Astrocyte of the cerebellum (primary cell): ENCODE data around the gene MLLT11.

ENCODE experiments used
- DNase-seq: peaks from one replicate; pipeline ENCODE4 v3.0.0-alpha.2; 2011; ENCODE audit warnings: low read depth
- H3K4me3 ChIP-seq: 2 replicates; pipeline ENCODE4 v1.5.1; 2011; ENCODE audit warnings: mild to moderate bottlenecking, low read depth, low read length, moderate library complexity
- in situ Hi-C: cut with HindIII; loops from 2 replicates; pipeline ENCODE4 v1.10.0; 2017; ENCODE audit warnings: low sequenced_read_pairs
- TF ChIP-seq, protein P1 (sequence below): IDR thresholded peaks from 2 replicates; pipeline ENCODE4 v1.5.1; 2012; ENCODE audit warnings: low read length, low read depth, moderate library complexity, mild to moderate bottlenecking; ENCODE audit errors: missing control alignments

Gene MLLT11

DNA sequence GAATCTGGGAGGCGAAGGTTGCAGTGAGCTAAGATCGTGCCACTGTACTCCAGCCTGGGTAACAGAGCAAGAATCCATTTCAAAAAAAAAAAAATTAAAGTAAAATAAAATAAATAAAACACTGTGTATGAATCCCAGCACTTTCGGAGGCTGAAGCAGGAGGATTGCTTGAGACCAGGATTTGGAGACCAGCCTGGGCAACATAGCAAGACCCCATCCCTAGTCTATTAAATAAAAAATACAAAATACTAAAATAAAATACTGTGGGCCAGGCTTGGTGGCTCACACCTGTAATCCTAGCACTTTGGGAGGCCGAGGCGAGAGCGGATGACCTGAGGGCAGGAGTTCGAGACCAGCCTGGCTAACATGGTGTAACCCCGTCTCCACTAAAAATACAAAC is 28.0 kb upstream of the MLLT11 start:
- TF ChIP-seq, protein P1, sequence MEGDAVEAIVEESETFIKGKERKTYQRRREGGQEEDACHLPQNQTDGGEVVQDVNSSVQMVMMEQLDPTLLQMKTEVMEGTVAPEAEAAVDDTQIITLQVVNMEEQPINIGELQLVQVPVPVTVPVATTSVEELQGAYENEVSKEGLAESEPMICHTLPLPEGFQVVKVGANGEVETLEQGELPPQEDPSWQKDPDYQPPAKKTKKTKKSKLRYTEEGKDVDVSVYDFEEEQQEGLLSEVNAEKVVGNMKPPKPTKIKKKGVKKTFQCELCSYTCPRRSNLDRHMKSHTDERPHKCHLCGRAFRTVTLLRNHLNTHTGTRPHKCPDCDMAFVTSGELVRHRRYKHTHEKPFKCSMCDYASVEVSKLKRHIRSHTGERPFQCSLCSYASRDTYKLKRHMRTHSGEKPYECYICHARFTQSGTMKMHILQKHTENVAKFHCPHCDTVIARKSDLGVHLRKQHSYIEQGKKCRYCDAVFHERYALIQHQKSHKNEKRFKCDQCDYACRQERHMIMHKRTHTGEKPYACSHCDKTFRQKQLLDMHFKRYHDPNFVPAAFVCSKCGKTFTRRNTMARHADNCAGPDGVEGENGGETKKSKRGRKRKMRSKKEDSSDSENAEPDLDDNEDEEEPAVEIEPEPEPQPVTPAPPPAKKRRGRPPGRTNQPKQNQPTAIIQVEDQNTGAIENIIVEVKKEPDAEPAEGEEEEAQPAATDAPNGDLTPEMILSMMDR, result no peak
- in situ Hi-C loops, result no loop called here

DNA sequence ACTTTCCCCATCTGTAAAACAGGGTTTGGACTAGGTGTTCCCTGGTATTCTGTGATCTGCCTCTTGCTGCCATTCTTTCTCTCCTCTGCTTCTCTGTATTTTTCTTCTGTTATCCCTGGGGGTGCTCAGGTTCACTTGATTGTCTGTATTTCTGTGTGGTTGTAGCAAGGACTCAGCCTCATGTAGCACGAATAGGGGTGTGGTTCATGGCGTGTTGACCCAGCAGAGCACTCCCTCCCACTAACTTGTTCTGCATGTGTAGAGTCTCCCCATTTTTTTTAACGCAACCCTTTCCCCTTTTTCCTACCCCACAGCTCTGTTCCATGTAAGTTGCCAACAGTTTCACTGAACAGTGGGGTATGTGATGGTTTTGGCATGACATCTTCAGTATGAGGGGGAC is 25.0 kb upstream of the MLLT11 start:
- in situ Hi-C loops, result no loop called here
- TF ChIP-seq, protein P1, result no peak
- DNase-seq, result no peak
- H3K4me3 ChIP-seq, result no peak overlapping the region

More for the DNA sequence above, 28.0 kb upstream of the MLLT11 start:
- H3K4me3 ChIP-seq, result no peak overlapping the region
- DNase-seq, result no peak

DNA sequence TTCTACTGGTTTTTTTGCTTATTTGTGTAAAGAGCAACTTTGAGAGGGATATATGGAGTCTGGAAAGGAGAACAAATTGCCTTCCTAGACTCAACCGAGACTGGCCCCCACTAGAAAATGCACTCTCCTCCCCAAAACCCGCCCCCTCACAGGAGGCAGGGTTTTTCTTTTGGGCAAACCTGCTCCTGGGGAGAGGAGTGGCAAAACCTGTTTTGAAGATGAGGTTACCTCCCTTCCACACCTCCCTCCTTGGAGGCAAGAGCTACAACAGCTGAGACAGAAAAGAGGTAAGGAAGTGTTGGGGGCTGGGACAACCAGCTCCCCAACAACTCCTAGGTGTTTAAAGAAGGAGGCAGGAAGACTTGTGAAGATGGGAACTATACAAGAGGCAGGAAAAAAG is 23.8 kb upstream of the MLLT11 start, which contains the start of gene BNIPL:
BNIPL (plus strand) TSS at position 231 of the 400 bp plus-strand sequence; CDS start at position 371, 140 bp downstream.
- in situ Hi-C loops, result no loop called here
- TF ChIP-seq, protein P1, result no peak
- no peak within 1 kb of the TSS for H3K4me3 ChIP-seq
- DNase-seq, result no peak

DNA sequence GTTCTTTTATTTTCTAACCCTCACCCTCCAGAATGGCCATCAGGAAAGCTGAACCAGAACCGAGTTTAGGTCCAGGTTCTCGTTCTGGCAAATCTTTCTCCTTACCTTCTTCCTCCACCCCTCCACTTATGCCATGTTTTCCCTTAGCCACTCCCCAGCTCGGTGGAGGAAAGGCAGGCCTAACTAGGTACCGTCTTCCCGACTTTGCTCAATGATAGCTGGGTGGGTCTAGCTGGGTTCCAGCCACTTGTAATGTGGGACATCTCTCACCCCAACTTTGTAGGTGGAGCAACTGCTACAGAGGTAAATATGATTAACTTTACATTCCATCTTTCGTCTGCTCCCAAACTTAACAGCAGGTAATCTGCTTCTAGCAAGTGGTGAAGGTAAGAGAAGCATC is 23.2 kb upstream of the MLLT11 start:
- no peak for DNase-seq
- in situ Hi-C loops, result no loop called here
- TF ChIP-seq, protein P1, result no peak
- H3K4me3 ChIP-seq, result no peak overlapping the region

DNA sequence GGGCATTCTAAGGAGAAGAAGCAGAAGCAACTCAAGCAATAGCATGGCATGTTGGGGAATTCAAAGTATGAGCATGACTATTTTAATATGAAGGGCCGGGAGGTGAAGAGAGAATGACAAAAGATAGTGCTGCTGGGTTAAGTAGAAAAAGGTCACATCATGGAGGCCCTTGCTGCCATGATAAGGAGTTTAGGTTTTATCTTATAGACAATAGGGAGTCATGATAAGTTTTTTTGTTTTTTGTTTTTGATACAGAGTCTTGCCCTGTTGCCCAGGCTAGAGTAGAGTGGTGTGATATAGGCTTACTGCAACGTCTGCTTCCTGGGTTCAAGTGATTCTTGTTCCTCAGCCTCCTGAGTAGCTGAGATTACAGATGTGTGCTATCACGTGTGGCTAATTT is 20.7 kb upstream of the MLLT11 start:
- TF ChIP-seq, protein P1, result no peak
- in situ Hi-C loops, result no loop called here
- H3K4me3 ChIP-seq, result no peak overlapping the region
- no peak for DNase-seq

DNA sequence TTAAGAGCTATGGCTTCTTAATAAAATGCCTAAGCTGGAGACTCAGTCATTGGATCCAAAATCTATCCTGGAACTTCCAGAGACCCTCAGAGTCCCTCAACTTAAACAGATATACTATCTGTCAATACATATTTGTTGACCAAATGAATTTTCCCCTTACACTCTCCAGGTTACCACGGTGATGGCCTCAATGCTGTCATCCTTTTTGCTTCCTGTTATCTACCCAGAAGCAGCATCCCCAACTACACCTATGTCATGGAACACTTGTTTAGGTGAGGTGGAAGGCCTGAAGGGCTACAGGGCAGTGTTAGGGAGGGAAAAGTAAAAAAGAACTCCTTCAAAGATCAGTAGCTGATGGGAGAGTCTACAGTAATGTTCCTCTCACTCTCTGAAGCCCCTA is 17.0 kb upstream of the MLLT11 start:
- TF ChIP-seq, protein P1, result no peak
- no peak for DNase-seq

DNA sequence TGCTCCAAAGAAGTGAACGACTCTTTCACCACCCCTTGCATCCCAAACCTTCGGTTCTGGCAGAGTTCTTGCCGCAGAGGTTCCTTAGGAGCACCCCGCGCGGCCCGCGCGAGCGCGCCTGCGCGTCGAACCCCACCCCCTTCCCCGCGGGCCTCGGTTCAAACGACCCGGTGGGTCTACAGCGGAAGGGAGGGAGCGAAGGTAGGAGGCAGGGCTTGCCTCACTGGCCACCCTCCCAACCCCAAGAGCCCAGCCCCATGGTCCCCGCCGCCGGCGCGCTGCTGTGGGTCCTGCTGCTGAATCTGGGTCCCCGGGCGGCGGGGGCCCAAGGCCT is 12.6 kb upstream of the MLLT11 start, which contains the start of gene C1orf56:
C1orf56 (plus strand) TSS at position 161 of the 334 bp plus-strand sequence; CDS start at position 258, 97 bp downstream.
- no peak for DNase-seq
- TF ChIP-seq, protein P1, result no peak
- peak within 1 kb of the TSS; percentile 74 for H3K4me3 ChIP-seq
- in situ Hi-C loops, result no loop called here

More for the DNA sequence above, 17.0 kb upstream of the MLLT11 start:
- no peak overlapping the region for H3K4me3 ChIP-seq
- in situ Hi-C loops, result no loop called here
